ENCODE results near the gene CORIN. TPM values are rescaled to one million over a fixed set of nuclear protein-coding genes. Genes with fewer than 3 reads are reported as not detected.

CORIN gene
- total RNA-seq, 4 donors from 2014 or later = 0.11 to 0.96 (median 0.21) TPM

- Histone ChIP-seq H3K4me1 (no peaks in the 10 kb centered on the region), H3K4me3 (replicated peaks in 1 of 3) (no peak overlapping the region), H3K36me3 (peaks cover 18 to 46% of the 10 kb centered on the region in 2 donors), H3K9me3 (no peaks in the 10 kb centered on the region), H3K27ac (no peak overlapping the region), H3K27me3 (no peaks in the 10 kb centered on the region)
- TF ChIP-seq, protein P1, sequence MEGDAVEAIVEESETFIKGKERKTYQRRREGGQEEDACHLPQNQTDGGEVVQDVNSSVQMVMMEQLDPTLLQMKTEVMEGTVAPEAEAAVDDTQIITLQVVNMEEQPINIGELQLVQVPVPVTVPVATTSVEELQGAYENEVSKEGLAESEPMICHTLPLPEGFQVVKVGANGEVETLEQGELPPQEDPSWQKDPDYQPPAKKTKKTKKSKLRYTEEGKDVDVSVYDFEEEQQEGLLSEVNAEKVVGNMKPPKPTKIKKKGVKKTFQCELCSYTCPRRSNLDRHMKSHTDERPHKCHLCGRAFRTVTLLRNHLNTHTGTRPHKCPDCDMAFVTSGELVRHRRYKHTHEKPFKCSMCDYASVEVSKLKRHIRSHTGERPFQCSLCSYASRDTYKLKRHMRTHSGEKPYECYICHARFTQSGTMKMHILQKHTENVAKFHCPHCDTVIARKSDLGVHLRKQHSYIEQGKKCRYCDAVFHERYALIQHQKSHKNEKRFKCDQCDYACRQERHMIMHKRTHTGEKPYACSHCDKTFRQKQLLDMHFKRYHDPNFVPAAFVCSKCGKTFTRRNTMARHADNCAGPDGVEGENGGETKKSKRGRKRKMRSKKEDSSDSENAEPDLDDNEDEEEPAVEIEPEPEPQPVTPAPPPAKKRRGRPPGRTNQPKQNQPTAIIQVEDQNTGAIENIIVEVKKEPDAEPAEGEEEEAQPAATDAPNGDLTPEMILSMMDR (IDR thresholded peaks at IDR 0.05) = no peak
- no peak for TF ChIP-seq POLR2A (IDR thresholded peaks at IDR 0.05)
- 93 to 98% methylated on average over 3 of the region's 3 CpGs for WGBS, 2 donors
- no peak for DNase-seq
- intact Hi-C loops (cut with DNase I) = no loop called here
These were observed 264.9 kb downstream of the CORIN start for GRCh38 chr4:47572981-47573380.

DNA sequence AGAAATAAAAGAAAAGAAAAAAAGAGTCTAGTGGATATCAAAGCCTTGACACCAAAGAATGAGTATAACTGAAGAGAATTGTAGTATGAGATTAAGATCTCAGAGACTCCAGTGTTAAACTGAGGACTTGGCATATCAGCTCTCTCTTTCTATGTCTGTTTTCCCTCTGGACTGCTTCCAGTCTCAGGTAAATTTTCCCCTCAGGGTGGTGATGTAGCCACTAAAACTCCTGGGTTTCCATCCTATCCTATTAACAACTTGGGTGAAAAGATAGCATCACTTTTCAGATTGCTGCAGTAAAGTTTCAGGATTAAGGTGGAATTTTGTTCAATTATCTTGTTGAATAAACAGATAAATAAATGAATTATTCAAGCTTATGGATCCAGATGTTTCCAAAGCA lies 267.1 kb downstream of the CORIN start:
- Histone ChIP-seq H3K9me3 (no peaks in the 10 kb centered on the region), H3K4me3 (replicated peaks in 1 of 3) (no peak overlapping the region), H3K27ac (no peak overlapping the region), H3K36me3 (peaks cover 14 to 41% of the 10 kb centered on the region in 2 donors), H3K27me3 (no peaks in the 10 kb centered on the region), H3K4me1 (no peaks in the 10 kb centered on the region)
- intact Hi-C loops (cut with DNase I) = no loop called here
- no peak for DNase-seq
- TF ChIP-seq POLR2A (IDR thresholded peaks at IDR 0.05) = no peak
- TF ChIP-seq, protein P1 (IDR thresholded peaks at IDR 0.05) = no peak

GRCh38 chr4:47567511-47567910 lies 270.4 kb downstream of the CORIN start:
- intact Hi-C loops (cut with DNase I) = loop anchor here (10.0 kb wide), 1 partner anchor 93 kb away; no protein-coding TSS in a partner anchor
- no peak for DNase-seq
- TF ChIP-seq, protein P1 (IDR thresholded peaks at IDR 0.05) = no peak
- no peak for TF ChIP-seq POLR2A (IDR thresholded peaks at IDR 0.05)
- Histone ChIP-seq H3K4me3 (replicated peaks in 1 of 3) (no peak overlapping the region), H3K9me3 (no peaks in the 10 kb centered on the region), H3K36me3 (peaks cover 14 to 23% of the 10 kb centered on the region in 2 donors), H3K27ac (no peak overlapping the region), H3K27me3 (no peaks in the 10 kb centered on the region), H3K4me1 (no peaks in the 10 kb centered on the region)
- WGBS, 2 donors = 93 to 99% methylated on average over 1 of the region's 1 CpG

- Histone ChIP-seq H3K9me3 (no peaks in the 10 kb centered on the region), H3K36me3 (peaks cover 12 to 18% of the 10 kb centered on the region in 2 donors)
These were observed 270.9 kb downstream of the CORIN start for GRCh38 chr4:47566969-47567368.

GRCh38 chr4:47566566-47566965 lies 271.3 kb downstream of the CORIN start:
- Histone ChIP-seq H3K27ac (no peak overlapping the region), H3K27me3 (no peaks in the 10 kb centered on the region), H3K36me3 (peaks cover 8 to 14% of the 10 kb centered on the region in 2 donors), H3K4me1 (no peaks in the 10 kb centered on the region), H3K9me3 (no peaks in the 10 kb centered on the region), H3K4me3 (replicated peaks in 1 of 3) (no peak overlapping the region)
- no peak for DNase-seq
- intact Hi-C loops (cut with DNase I) = loop anchor here (10.0 kb wide), 1 partner anchor 92 kb away; no protein-coding TSS in a partner anchor
- 89 to 93% methylated on average over 2 of the region's 2 CpGs for WGBS, 2 donors
- TF ChIP-seq, protein P1 (IDR thresholded peaks at IDR 0.05) = no peak
- TF ChIP-seq POLR2A (IDR thresholded peaks at IDR 0.05) = no peak

More at GRCh38 chr4:47566969-47567368, 270.9 kb downstream of the CORIN start:
- no peak for DNase-seq
- Histone ChIP-seq H3K27me3 (no peaks in the 10 kb centered on the region), H3K4me1 (no peaks in the 10 kb centered on the region), H3K4me3 (replicated peaks in 1 of 3) (no peak overlapping the region), H3K27ac (no peak overlapping the region)
- intact Hi-C loops (cut with DNase I) = loop anchor here (10.0 kb wide), 1 partner anchor 92 kb away; no protein-coding TSS in a partner anchor
- no peak for TF ChIP-seq POLR2A (IDR thresholded peaks at IDR 0.05)
- TF ChIP-seq, protein P1 (IDR thresholded peaks at IDR 0.05) = no peak
